ENCODE data around the gene AMOTL2.

Gene AMOTL2

DNA sequence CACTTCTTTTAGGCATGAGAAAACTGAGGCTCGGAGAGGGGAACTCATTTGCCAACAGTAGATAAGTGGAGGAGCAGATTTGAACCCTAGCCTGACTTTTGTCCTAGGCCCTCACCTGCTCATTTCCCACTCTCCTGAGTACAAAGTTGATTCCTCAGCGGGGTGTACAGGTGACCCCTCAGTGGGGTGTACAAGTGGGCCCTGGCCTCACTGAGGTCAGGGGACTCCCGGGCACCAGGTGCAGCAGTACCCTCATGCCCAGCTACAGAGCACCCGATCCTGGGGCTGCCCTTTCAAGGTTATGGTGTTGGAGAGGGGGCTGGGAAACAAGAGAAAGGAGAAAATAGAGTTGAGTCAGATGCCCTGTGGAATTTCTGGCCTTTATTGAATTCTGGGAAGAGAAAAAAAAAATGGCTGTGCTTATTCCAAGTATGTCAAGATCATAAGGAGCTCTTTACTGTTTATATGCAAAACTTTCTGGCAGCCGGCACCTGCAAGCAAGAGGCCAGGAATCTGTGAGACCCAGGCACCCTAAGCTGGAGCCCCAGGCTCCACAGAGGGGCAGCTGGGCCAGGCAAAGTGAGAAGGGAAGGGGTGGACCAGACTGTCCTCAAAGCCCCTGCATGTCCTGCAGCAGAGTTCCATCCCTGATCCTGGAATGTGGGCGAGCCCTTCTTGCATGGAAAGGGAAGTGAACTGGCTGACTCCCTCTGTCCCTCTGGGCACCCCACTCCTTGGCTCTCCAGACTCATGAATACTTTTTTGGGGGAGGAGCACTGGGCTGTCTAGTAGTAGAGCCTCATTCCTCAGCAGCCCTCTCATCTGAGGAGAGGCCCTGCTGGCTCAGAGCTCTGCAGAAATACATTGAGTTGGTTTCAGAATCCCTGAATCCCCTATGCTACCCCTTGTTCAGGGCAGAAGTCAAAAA, 43.1 kb downstream of the AMOTL2 start:
- DNase-seq = no peak

- DNase-seq = no peak
These were observed 45.4 kb downstream of the AMOTL2 start for GRCh38 chr3:134328846-134329245.

DNA sequence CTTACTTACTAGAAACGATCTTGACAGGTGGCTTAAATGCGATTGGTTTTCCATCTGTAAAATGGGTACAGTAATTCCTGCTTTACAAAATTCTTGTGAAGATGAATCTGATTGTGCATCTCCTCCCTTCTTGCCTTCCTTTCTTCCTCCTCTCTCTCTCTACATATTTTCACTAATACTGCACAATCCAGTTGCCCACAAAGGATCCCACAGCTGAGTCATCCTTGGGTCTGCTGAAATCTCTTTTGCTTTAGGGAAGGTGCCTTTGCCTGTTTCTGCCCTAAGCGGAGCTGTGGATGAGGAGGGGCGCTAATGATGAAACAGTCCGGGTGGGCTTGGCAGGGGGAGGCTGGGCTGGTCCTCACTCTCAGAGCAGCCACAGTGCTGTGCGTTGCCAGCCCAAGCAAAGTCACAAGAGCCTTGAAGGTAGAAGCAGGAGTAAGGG, 46.1 kb downstream of the AMOTL2 start:
- DNase-seq = no peak

GRCh38 chr3:134327594-134327975, 46.7 kb downstream of the AMOTL2 start:
- DNase-seq = no peak

DNA sequence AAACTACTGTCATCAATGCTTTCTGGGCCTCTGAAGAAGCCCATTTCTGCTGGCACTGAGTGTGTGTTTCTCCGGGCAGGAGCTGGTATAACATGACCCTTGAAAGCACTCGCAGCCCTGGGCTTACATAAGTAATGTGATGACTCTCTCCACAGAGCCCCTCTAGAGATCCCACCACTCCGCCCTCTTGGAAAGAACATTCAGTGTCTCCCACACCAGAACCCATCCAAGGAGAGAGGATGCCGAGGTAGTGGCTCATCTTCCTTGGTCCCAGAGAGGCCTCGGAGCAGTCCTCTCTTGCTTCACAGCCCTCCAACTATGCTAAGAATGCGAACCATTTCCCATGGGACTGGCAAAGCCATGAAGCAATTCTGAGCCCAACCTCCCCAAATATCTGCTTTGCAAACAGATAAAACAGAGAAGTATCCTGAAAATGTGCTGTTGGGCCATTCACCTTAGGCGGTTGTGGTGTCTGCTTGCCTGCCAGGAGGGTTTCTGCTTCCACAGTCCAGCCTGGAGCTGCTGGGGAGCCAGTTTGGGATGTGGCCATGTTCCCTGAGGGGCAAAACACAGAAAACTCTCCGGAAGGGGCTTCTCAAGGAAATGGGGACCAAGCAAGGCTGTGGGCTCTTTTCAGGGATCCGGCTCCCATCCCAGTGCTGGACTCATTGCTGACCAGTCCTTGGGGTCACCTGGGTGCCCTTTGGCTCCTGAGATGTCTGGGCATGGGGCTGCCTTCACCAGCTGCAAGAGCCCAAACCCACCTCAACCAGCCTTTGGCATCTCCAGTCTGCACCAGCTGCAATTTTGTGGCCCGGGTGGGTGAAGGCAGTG, 47.3 kb downstream of the AMOTL2 start:
- no peak for DNase-seq

GRCh38 chr3:134326126-134326525, 48.1 kb downstream of the AMOTL2 start:
- no peak for DNase-seq

DNA sequence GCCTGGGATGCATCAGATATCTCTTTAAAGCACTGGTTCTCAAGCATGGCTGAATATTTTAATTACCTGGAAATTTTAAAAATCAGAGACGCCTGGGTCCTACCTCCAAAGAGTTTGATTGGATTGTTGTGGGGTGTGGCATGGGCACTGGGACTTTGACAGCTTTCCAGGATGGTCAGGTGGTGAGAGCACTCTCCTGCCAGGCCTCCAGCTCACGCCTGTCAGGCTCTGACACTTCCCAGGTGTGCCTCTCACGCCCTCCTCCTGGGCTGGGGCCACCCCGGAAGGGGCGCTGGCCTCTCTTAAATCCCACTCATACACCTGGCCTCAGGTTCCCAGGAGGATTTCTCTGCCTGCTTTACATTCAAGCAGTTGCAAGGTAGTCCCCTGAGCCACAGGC, 48.5 kb downstream of the AMOTL2 start:
- no peak for DNase-seq

- no peak for DNase-seq
These were observed 49.1 kb downstream of the AMOTL2 start for GRCh38 chr3:134325061-134325705.

DNA sequence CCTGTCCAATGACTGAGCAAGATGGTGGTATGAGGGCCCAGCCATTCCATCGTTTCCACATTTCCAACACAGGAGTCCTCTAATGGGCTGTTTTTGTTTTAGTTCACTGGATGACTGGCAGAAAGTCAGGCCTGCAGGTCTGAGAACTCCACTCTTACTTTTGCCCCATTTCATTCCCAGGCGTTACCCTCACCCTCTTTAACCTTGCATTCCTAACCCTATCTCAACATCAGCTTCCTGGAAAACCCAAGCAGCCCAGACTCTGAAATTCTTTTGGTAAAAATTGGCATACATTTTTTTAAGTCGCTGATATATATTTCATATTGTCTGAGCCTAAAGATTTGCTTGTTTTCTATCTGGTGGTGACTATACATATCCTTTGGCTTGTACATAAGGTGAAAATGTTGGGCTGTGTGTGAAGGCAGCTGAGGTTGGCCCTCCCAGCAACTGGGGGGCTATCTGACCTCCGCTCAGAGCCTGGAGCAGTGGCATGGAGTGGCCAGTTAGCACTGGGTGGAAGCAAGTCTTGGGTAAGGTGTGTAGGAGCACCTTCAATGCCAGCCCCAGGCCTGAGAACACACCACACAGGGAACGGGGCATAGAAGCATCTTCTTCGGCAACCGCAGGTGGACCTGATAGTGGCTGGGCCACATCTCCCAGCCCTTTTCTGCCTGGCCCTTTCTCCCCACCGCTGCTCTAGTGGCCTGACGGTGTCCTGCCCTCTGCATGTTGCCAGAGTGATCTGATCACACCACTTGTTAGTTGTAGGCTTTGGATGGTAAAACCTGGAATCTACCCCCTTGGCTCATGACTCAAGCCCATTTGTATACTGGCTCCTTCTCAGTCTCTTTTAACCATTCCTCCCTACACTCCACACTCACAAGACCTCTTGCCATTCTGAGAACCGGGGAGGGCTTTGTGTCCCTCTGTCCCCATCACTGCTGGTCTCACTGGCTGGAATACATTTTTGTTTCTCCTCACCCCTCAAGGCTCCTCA, 50.0 kb downstream of the AMOTL2 start:
- DNase-seq = no peak

DNA sequence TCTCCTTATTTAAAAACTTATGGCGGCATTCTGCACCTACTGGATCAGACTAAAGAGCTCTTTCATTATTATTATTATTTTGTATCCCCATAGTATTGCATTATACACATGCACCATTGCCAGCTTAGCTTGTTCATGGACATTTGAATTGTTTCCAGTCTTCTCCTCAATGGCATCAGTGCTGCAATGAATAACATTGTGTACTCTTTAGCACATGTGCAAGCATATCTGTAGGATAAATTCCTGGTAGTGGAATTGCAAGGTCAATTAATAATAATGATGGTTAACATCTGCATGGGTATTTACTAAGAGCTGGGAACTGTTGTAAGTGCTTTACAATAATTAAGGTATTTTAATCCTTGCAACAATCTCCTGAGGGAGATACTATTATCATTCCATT, 52.0 kb downstream of the AMOTL2 start:
- DNase-seq = no peak

DNA sequence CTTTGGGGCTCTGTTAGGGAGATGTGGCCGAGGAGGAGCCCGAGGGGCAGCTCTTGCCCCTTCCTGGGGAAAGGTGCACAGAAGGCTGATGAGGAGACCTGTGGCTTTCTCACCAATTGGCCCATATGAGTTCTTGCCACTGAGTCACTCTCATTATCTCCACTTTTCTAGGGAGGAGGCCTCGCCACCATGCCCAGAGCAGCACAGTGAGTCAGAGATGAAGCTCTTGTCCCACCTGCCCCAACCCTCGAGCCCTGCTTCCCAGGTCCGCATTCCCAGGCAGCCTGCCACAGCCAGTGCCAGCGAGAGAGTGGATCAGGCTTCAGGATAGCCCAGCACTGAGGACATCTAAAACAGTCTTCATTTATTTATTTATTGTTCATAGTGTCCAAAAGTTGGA, 53.5 kb downstream of the AMOTL2 start:
- no peak for DNase-seq

DNA sequence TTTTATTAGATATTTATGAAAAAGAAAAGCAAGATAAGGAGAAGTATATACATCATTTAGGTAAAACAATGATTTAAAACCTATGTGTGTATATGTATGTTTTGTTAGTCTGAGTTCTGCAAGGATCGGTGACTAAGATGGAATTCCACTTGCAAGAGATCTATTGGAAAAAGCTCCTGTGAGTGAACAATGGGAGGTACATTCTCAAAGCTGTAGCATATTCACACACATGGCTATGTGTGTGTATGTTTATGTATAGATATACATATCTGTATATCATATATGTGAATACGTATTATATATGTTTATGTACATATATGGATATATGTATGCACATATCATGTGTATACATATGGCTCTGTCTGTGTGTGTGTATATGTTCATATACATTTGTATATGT, 54.3 kb downstream of the AMOTL2 start:
- no peak for DNase-seq

- no peak for DNase-seq
These were observed 56.1 kb downstream of the AMOTL2 start for GRCh38 chr3:134318166-134318565.

DNA sequence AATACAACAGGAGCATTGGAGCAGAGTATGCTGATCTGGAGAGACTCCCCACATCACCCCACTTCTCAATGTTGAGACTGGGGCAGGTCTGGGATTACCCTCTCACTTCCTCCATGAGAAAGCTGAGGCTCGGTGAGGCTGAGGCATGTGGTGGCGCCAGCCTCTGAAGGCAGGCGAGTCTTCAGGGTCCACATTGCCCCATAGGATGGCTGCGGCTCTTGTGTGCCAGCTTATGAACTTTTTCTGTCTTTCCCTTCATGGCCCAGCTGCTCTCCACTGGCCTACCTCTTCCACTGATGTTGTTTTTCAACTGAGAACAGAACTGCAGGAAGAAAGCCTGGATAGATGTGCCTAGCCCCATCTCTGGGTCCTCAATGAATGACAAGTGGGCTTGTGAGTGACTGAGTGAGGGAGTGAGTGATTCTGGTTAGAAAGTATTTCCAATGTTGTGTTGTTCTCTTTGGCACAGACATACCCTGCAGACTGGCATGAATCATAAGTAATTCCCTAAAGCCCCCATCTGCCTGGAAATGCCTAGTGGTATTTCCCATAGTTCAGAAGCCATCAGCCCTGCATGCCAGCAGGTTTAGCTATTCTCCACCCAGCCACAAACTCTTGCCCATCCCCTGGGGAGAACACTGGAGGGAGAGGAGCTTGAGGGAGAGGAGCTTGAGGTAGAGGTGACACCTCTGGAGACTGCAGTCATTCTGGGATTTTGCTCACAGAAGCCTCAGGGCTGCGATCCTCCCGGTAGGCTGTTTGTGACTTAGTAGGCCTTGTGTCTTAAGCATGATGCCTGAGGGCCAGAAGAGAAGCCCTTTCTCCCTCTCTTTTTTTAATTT, 56.9 kb downstream of the AMOTL2 start:
- DNase-seq = no peak

GRCh38 chr3:134315286-134316106, 58.8 kb downstream of the AMOTL2 start:
- DNase-seq = no peak

DNA sequence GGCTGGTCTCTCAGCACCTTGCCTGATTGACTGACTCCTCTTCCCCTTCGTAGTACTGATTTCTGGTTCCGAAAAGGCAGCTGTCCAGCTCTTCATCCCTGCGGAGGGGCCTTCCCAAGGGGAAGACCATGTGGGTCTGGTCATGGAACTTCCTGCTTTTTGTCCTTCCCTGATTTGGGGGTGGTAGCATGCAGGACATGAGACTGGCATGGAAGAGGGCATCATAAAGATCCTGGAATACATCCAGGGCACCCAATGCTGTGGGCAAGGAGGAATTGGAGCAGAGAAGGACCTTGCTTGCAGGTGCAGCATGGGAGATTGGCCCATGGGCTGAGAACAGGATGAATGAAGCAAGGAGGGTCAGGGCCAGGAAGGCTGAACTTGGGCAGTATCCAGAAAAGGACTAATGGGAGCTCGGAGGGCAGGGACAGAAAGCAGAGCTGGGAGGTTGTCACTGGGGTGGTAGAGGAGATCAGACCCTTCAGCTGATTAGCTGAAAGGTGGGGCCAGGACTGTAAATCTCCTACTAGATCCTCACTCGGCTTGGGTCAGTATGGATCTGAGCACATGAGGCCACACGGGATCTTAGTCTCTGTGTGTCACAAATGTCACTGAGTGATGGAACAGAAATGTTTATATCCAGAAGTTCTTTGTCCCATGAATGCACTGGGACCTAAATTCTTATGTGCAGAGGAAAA, 59.5 kb downstream of the AMOTL2 start:
- no peak for DNase-seq

- DNase-seq = no peak
These were observed 60.2 kb downstream of the AMOTL2 start for GRCh38 chr3:134313847-134314587.

Data from CD4-positive, alpha-beta T cell treated with Interleukin-10 for 1 hour (primary cell).